Mucosa of descending colon (tissue), 3 donors: ENCODE data around the gene CSPG4. TPM values are rescaled to one million over a fixed set of nuclear protein-coding genes. Genes with fewer than 3 reads are reported as not detected.
"Not testable (repeated sequence)": the region's sequence is repeated elsewhere in the genome, so short reads cannot be mapped to it uniquely, and the experiment has no call there.

Experiments used
- ATAC-seq: fragments of 200-7000 bp; cut with Tn5 transposase; one replicate; pipeline ENCODE4 v1.9.1; 2020; ENCODE audit warnings: mild to moderate bottlenecking, moderate library complexity
- DNase-seq, 3 donors: peaks; one replicate each; pipeline ENCODE4 v3.0.0-alpha.2; 2020
- H3K36me3 ChIP-seq: fragments of 200-600 bp; one replicate; pipeline ENCODE4 v1.8.0; 2021; ENCODE audit warnings: low read depth, mild to moderate bottlenecking
- H3K4me1 ChIP-seq: fragments of 200-600 bp; one replicate; pipeline ENCODE4 v1.8.0; 2021; ENCODE audit warnings: low read depth, mild to moderate bottlenecking
- H3K4me3 ChIP-seq: fragments of 200-600 bp; one replicate; pipeline ENCODE4 v1.8.0; 2021; ENCODE audit warnings: mild to moderate bottlenecking
- H3K9me3 ChIP-seq: fragments of 200-600 bp; one replicate; pipeline ENCODE4 v1.8.0; 2021; ENCODE audit warnings: mild to moderate bottlenecking
- CTCF ChIP-seq: fragments of 200-600 bp; IDR thresholded peaks from one replicate; pipeline ENCODE4 v1.8.0; 2022; ENCODE audit warnings: antibody characterized with exemption, mild to moderate bottlenecking
- intact Hi-C, 2 donors: fragments of 100-400 bp; cut with DNase I in 1 of 2; cut with micrococcal nuclease in 1 of 2; formaldehyde crosslinking; loops; one replicate each; pipeline versions ENCODE4 v1.11.0 to v1.11.1; 2022; cut with DNase I, micrococcal nuclease
- total RNA-seq, 3 donors: library from RNA; stranded (reverse); fragmentation: NEBNext Ultra II Directional in 2 of 3; extraction: Animal tissue kit (Norgen Biotek cat#: 25700) in 2 of 3; gene quantifications; one replicate each; pipeline versions ENCODE4 v1.2.1 to v1.2.4, GENCODE V29; 2021 to 2023
- donor health status: DM: no; HTN: no; CAD: no; lungs with moderate emphysema.
- donor health status: DM: no; HTN: no; CAD: no.
- donor health status: DM: no; HTN: yes; CAD: no.

CSPG4 gene
- total RNA-seq, 3 donors from 2014 or later = 3.0 to 86.8 (median 7.8) TPM

GRCh38 chr15:75682181-75683135 lies 30.2 kb downstream of the CSPG4 start:
- H3K4me1 ChIP-seq = peaks cover 8% of the 10 kb centered on the region
- no peak for ATAC-seq
- intact Hi-C loops = loop anchor here in 1 of 2 donors (5.0 kb wide), 1 partner anchor 120 kb away; no protein-coding TSS in a partner anchor
- H3K4me3 ChIP-seq = no peak overlapping the region
- H3K36me3 ChIP-seq = no peaks in the 10 kb centered on the region
- no peaks in the 10 kb centered on the region for H3K9me3 ChIP-seq
- TF ChIP-seq CTCF = no peak
- no peak for DNase-seq

- Histone ChIP-seq H3K4me1 (peaks cover 8% of the 10 kb centered on the region), H3K36me3 (no peaks in the 10 kb centered on the region), H3K9me3 (no peaks in the 10 kb centered on the region), H3K4me3 (no peak overlapping the region)
- intact Hi-C loops = loop anchor here in 1 of 2 donors (5.0 kb wide), 1 partner anchor 122 kb away; no protein-coding TSS in a partner anchor
- ATAC-seq (no peak), DNase-seq (no peak)
- TF ChIP-seq CTCF = no peak
Measured at GRCh38 chr15:75680007-75680789, 32.5 kb downstream of the CSPG4 start.

GRCh38 chr15:75678324-75678690 lies 34.3 kb downstream of the CSPG4 start:
- H3K36me3 ChIP-seq, H3K4me3 ChIP-seq, H3K9me3 ChIP-seq, intact Hi-C loops, H3K4me1 ChIP-seq, ATAC-seq, DNase-seq: not testable (repeated sequence)

- intact Hi-C loops = no loop called here
- no peak for ATAC-seq
- Histone ChIP-seq H3K36me3 (no peaks in the 10 kb centered on the region), H3K4me3 (no peak overlapping the region), H3K4me1 (no peaks in the 10 kb centered on the region), H3K9me3 (no peaks in the 10 kb centered on the region)
- TF ChIP-seq CTCF = no peak
- no peak for DNase-seq
Measured at GRCh38 chr15:75677465-75678323, 35.0 kb downstream of the CSPG4 start.

- H3K4me1 ChIP-seq = no peaks in the 10 kb centered on the region
- no peaks in the 10 kb centered on the region for H3K9me3 ChIP-seq
- no peak for ATAC-seq
- no peak for DNase-seq
- no peaks in the 10 kb centered on the region for H3K36me3 ChIP-seq
- H3K4me3 ChIP-seq = no peak overlapping the region
- no peak for TF ChIP-seq CTCF
- intact Hi-C loops = no loop called here
Measured at GRCh38 chr15:75676688-75677464, 35.8 kb downstream of the CSPG4 start.
